Measurements from ENCODE around the gene SMARCAL1. TPM values are rescaled to one million over a fixed set of nuclear protein-coding genes. Genes with fewer than 3 reads are reported as not detected.

The SMARCAL1 gene
- total and polyA plus RNA-seq, 2 experiments from 2014 or later, result 10.3 to 17.2 TPM

- no peak for TF ChIP-seq NANOG (IDR thresholded peaks at IDR 0.05; ENCODE audit: borderline replicate concordance)
Measured at GRCh38 chr2:216450346-216450745, 38.1 kb downstream of the SMARCAL1 start (continued).

GRCh38 chr2:216450784-216451183 is 38.5 kb downstream of the SMARCAL1 start:
- DNase-seq (ENCODE audit: low spot score) (no peak), ATAC-seq (no peak)
- H4K20me1 ChIP-seq (replicated peaks; ENCODE audit: insufficient read depth), result no peaks in the 10 kb centered on the region
- Mint-ChIP-seq H3K4me3 (no peak overlapping the region), H3K27me3 (ENCODE audit: insufficient read depth, low read depth, poor library complexity) (peaks cover 2% of the 10 kb centered on the region), H3K4me1 (peaks cover 5% of the 10 kb centered on the region; the same call in 2 of the 3 replicates), H3K27ac (no peak overlapping the region), H3K36me3 (ENCODE audit: low read depth) (peaks cover 91% of the 10 kb centered on the region), H3K9me3 (peaks cover 43% of the 10 kb centered on the region)
- H3K27me3 ChIP-seq (ENCODE audit: insufficient read depth), result no peaks in the 10 kb centered on the region
- no peaks in the 10 kb centered on the region for H3F3A ChIP-seq (replicated peaks; ENCODE audit: low read depth)
- no peak overlapping the region for H3K4me2 ChIP-seq
- peaks cover 4% of the 10 kb centered on the region; the same call in 1 of the 2 replicates for H3K4me1 ChIP-seq (ENCODE audit: insufficient read depth)
- no peak overlapping the region for H3K4me3 ChIP-seq
- peaks cover 29% of the 10 kb centered on the region; the same call in 1 of the 2 replicates for H3K36me3 ChIP-seq (ENCODE audit: insufficient read depth)
- H3K79me2 ChIP-seq (replicated peaks; ENCODE audit: insufficient read depth), result no peaks in the 10 kb centered on the region
- TF ChIP-seq NANOG (IDR thresholded peaks at IDR 0.05; ENCODE audit: borderline replicate concordance), result no peak
- no peak for TF ChIP-seq ZNF331 (CRISPR knock-in tag; IDR thresholded peaks at IDR 0.05; ENCODE audit: low read depth)
- TF ChIP-seq CTCF (conservative IDR thresholded peaks at IDR 0.05; ENCODE audit: low read depth in 2 of 2), result no peak
- TF ChIP-seq JUNB (IDR thresholded peaks at IDR 0.05; ENCODE audit: unreplicated experiment), result no peak
- TF ChIP-seq ETS1 (IDR thresholded peaks at IDR 0.05), result no peak
- TF ChIP-seq EZH2 (IDR thresholded peaks at IDR 0.05; ENCODE audit: low read depth, unreplicated experiment), result no peak
- TF ChIP-seq STAT1 (IDR thresholded peaks at IDR 0.05; ENCODE audit: unreplicated experiment), result no peak
- no peak for TF ChIP-seq POLR2AphosphoS5 (IDR thresholded peaks at IDR 0.05; ENCODE audit: low read depth)
- no peak for TF ChIP-seq CREB1 (CRISPR knock-in tag; IDR thresholded peaks at IDR 0.05; ENCODE audit: low read depth)
- TF ChIP-seq REST (IDR thresholded peaks at IDR 0.05; ENCODE audit: unreplicated experiment), result no peak
- TF ChIP-seq EZH2phosphoT487 (IDR thresholded peaks at IDR 0.05; ENCODE audit: unreplicated experiment), result no peak
- TF ChIP-seq ZNF114 (CRISPR knock-in tag; IDR thresholded peaks at IDR 0.05), result no peak
- no peak for TF ChIP-seq ZNF462 (CRISPR knock-in tag; IDR thresholded peaks at IDR 0.05)
- no peak overlapping the region for H2AFZ ChIP-seq
- H3K27ac ChIP-seq (ENCODE audit: low read depth), result no peak overlapping the region
- no peaks in the 10 kb centered on the region for H3K9me2 ChIP-seq (ENCODE audit: insufficient read depth)

Measured in GM23338 (cell line).